ENCODE data around the gene CDH16.
"Not testable (repeated sequence)": the region's sequence is repeated elsewhere in the genome, so short reads cannot be mapped to it uniquely, and the experiment has no call there.

Gene CDH16

DNA sequence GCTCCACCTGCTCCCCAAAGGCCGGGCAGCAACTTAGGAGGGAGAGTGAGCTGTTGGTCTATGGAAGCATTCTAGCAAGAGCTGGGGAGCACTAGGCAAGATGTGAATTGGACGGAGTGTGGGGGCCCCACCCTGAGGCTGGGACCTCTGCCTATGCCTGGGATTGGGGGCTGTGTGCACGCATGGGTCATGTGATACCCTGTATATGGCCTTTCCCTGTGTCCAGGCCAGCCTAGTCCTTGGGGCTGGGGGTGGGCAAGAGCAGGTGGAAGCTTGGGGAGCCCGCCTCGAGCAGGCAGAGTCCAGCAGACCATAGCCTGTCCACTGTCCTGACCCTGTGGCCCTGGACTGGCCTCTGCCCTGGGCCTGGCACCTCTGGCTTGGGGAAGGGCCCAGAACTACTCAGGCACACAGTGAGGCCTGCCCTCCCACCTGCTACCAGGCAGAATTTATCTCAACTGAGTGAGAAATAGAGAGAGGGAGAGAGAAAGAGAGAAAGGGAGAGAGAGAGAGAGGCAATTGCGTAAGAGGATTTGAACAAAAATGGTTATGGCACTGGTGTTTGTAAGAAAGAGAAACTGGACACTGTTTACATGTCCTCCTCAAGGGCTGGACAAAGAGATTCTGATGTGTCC lies 19.3 kb downstream of the CDH16 start:
- Histone ChIP-seq H3K4me1 (ENCODE audit: control insufficient read depth in 1 of 2, insufficient read depth in 2 of 2, low read length in 2 of 2) (peaks cover 20 to 56% of the 10 kb centered on the region in 2 donors), H3K27me3 (ENCODE audit: low read depth, low read length) (no peaks in the 10 kb centered on the region), H3K4me3 (ENCODE audit: low read depth in 1 of 2, low read length in 2 of 2) (peak overlapping the region in 1 of 2 donors; percentile 16), H3K36me3 (ENCODE audit: control insufficient read depth in 1 of 2, insufficient read depth in 2 of 2, low read length in 2 of 2) (no peaks in the 10 kb centered on the region), H3K9me3 (ENCODE audit: control insufficient read depth in 1 of 2, low read length in 2 of 2) (no peaks in the 10 kb centered on the region), H3K27ac (ENCODE audit: low read length) (peak overlapping the region; percentile 85)

DNA sequence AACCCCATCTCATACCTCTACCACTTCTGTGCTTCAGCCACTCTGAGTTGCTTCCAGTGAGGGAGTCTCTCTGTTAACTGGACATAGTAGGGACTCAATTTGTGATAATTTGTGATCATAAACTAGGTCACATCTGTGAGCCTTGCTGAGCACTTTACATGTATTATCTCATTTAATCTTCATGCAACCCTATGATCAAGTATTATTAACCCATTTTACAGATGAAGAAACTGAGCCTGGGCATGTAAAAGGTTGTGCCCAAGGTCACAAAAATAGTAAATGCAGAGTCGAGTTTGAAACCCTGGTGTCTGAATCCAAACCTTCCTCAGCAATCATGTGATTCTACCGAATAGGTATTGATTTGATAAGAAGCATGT lies 19.8 kb downstream of the CDH16 start:
- H3K27ac ChIP-seq (ENCODE audit: low read length) = no peak overlapping the region
- peaks cover 20 to 52% of the 10 kb centered on the region in 2 donors for H3K4me1 ChIP-seq (ENCODE audit: control insufficient read depth in 1 of 2, insufficient read depth in 2 of 2, low read length in 2 of 2)
- H3K4me3 ChIP-seq (ENCODE audit: low read depth in 1 of 2, low read length in 2 of 2) = no peak overlapping the region

DNA sequence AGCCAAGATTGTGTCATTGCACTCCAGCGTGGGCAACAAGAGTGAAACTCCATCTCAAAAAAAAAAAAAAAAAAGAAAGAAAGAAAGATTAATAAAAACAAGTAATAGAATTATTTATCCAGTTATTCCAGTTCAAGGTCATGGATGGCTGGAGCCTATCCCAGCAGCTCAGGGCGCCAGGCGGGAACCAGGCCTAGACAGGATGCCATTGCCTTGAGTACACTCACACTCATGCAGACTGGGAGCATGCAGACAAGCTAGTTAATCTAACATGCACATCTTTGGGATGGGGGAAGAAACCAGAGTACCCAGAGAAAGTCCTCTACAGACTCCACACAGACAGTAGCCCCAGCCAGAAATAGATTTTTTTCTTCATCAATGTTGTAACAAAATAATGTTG lies 20.5 kb downstream of the CDH16 start:
- Histone ChIP-seq H3K27me3 (ENCODE audit: low read depth, low read length) (no peaks in the 10 kb centered on the region), H3K27ac (ENCODE audit: low read length) (no peak overlapping the region), H3K9me3 (ENCODE audit: control insufficient read depth in 1 of 2, low read length in 2 of 2) (no peaks in the 10 kb centered on the region), H3K36me3 (ENCODE audit: control insufficient read depth in 1 of 2, insufficient read depth in 2 of 2, low read length in 2 of 2) (no peaks in the 10 kb centered on the region), H3K4me1 (ENCODE audit: control insufficient read depth in 1 of 2, insufficient read depth in 2 of 2, low read length in 2 of 2) (peaks cover 20 to 45% of the 10 kb centered on the region in 2 donors), H3K4me3 (ENCODE audit: low read depth in 1 of 2, low read length in 2 of 2) (no peak overlapping the region)

More for the DNA sequence above, 19.8 kb downstream of the CDH16 start:
- H3K9me3 ChIP-seq (ENCODE audit: control insufficient read depth in 1 of 2, low read length in 2 of 2) = no peaks in the 10 kb centered on the region
- no peaks in the 10 kb centered on the region for H3K36me3 ChIP-seq (ENCODE audit: control insufficient read depth in 1 of 2, insufficient read depth in 2 of 2, low read length in 2 of 2)
- no peaks in the 10 kb centered on the region for H3K27me3 ChIP-seq (ENCODE audit: low read depth, low read length)

DNA sequence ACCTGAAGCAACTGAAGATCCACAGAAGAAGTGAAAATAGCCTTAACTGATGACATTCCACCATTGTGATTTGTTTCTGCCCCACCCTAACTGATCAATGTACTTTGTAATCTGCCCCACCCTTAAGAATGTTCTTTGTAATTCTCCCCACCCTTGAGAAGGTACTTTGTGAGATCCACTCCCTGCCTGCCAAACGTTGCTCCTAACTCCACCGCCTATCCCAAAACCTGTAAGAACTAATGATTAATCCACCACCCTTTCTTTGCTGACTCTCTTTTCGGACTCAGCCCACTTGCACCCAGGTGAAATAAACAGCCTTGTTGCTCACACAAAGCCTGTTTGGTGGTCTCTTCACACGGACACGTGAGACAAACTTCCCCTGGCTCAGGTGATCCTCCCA lies 22.0 kb downstream of the CDH16 start:
- H3K9me3 ChIP-seq (ENCODE audit: control insufficient read depth in 1 of 2, low read length in 2 of 2); H3K27me3 ChIP-seq (ENCODE audit: low read depth, low read length); H3K36me3 ChIP-seq (ENCODE audit: control insufficient read depth in 1 of 2, insufficient read depth in 2 of 2, low read length in 2 of 2); H3K4me3 ChIP-seq (ENCODE audit: low read depth in 1 of 2, low read length in 2 of 2): not testable (repeated sequence)
- Histone ChIP-seq H3K4me1 (ENCODE audit: control insufficient read depth in 1 of 2, insufficient read depth in 2 of 2, low read length in 2 of 2) (peaks cover 20 to 33% of the 10 kb centered on the region in 2 donors), H3K27ac (ENCODE audit: low read length) (peak overlapping the region; percentile 14)

DNA sequence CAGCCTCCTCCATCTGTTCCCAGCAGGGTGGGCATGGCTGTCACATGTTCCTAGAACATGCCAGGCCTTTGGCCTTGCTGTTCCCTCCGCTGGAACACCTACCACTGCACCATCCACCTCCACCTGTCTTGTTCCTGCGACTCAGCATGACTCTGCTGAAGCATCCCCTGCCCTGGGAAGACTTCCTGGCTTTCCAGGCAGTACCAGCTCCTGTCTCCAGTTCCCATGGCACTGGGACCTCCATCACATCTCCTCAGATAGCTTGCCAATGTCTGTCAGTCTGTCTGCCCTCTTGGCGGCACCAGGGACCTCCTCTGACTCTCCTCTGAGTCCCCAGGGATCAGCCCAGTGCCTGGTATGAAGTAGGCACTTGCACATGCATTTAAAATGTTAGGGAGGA lies 22.7 kb downstream of the CDH16 start:
- no peaks in the 10 kb centered on the region for H3K27me3 ChIP-seq (ENCODE audit: low read depth, low read length)
- no peaks in the 10 kb centered on the region for H3K9me3 ChIP-seq (ENCODE audit: control insufficient read depth in 1 of 2, low read length in 2 of 2)
- H3K27ac ChIP-seq (ENCODE audit: low read length) = peak overlapping the region; percentile 14
- H3K4me3 ChIP-seq (ENCODE audit: low read depth in 1 of 2, low read length in 2 of 2) = no peak overlapping the region
- peaks cover 16 to 26% of the 10 kb centered on the region in 2 donors for H3K4me1 ChIP-seq (ENCODE audit: control insufficient read depth in 1 of 2, insufficient read depth in 2 of 2, low read length in 2 of 2)
- peaks cover 0 to 3% of the 10 kb centered on the region in 2 donors for H3K36me3 ChIP-seq (ENCODE audit: control insufficient read depth in 1 of 2, insufficient read depth in 2 of 2, low read length in 2 of 2)

DNA sequence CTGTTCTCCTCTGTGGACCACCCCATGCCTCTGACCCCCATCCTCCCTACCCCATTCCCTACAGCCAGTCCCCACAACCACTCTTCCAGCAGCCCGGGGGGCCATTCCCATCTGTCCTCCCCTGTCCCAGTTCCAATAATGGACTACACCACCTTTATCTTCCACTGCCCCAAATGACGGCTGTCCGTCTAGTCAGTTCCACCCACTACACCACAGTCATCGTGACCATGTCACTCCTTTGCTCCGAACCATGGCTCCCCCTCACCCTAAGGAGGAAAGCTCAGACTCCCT lies 23.1 kb downstream of the CDH16 start:
- no peaks in the 10 kb centered on the region for H3K9me3 ChIP-seq (ENCODE audit: control insufficient read depth in 1 of 2, low read length in 2 of 2)
- H3K27me3 ChIP-seq (ENCODE audit: low read depth, low read length) = no peaks in the 10 kb centered on the region
- peak overlapping the region; percentile 14 for H3K27ac ChIP-seq (ENCODE audit: low read length)
- peaks cover 12 to 23% of the 10 kb centered on the region in 2 donors for H3K4me1 ChIP-seq (ENCODE audit: control insufficient read depth in 1 of 2, insufficient read depth in 2 of 2, low read length in 2 of 2)
- H3K4me3 ChIP-seq (ENCODE audit: low read depth in 1 of 2, low read length in 2 of 2) = no peak overlapping the region
- peaks cover 0 to 3% of the 10 kb centered on the region in 2 donors for H3K36me3 ChIP-seq (ENCODE audit: control insufficient read depth in 1 of 2, insufficient read depth in 2 of 2, low read length in 2 of 2)

DNA sequence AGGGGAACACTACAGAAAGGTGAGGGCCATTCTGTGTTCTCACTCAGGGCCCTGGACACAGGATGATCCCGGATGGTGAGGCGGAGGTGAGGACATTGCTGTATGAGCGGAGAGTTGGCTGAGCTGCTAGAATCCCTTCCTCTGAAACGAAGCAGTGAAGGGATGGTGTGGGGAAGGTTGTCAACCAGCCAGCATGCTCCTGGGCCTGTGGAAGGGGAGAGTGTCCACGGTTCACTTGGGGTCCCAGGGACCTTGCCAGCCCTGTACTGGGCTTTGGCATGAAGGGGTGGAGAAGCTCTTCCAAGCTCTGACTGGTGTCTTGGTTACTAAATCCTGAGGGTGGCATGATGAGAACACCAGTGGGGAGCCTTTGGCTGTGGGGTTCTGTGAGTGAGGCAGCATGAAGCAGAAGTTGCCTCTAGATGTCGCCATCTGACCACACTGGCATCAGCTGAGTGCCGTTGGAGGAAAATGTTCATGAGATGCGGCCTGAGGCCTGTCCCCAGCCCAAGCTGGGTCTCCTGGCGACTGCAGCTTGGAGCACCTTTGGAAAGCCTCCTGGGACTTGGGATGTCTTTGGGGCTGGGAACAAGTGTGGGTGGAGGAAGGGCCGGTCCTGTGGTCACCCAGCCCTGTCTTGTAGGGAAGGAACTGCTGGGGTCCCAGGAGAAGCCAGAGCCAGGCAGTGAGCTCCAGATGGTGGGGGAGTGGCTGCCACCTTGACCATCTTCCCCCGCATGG lies 23.6 kb downstream of the CDH16 start:
- Histone ChIP-seq H3K36me3 (ENCODE audit: control insufficient read depth in 1 of 2, insufficient read depth in 2 of 2, low read length in 2 of 2) (peaks cover 0 to 3% of the 10 kb centered on the region in 2 donors), H3K4me1 (ENCODE audit: control insufficient read depth in 1 of 2, insufficient read depth in 2 of 2, low read length in 2 of 2) (peaks cover 9 to 19% of the 10 kb centered on the region in 2 donors), H3K4me3 (ENCODE audit: low read depth in 1 of 2, low read length in 2 of 2) (no peak overlapping the region), H3K27ac (ENCODE audit: low read length) (no peak overlapping the region), H3K27me3 (ENCODE audit: low read depth, low read length) (no peaks in the 10 kb centered on the region), H3K9me3 (ENCODE audit: control insufficient read depth in 1 of 2, low read length in 2 of 2) (no peaks in the 10 kb centered on the region)

DNA sequence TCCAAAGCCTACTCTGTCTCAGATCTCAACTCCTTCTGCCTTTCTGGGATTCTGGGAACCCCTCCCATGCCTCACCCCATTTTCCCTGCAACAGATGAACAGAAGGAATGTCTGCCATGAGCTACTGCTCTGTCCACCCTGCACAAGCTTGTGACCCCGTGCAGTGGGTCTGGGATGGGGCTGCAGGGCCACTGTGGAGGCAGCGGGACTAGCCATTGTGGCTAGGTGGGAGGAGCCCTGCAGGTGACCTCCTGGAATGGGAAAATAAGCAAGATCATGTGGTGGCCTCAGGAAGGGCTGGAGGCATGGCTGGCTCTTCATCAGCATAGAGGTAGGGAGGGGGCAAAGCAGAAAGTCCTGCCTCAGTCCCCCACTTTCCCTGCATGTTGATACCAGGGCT lies 24.6 kb downstream of the CDH16 start:
- Histone ChIP-seq H3K27me3 (ENCODE audit: low read depth, low read length) (no peaks in the 10 kb centered on the region), H3K27ac (ENCODE audit: low read length) (no peak overlapping the region), H3K9me3 (ENCODE audit: control insufficient read depth in 1 of 2, low read length in 2 of 2) (no peaks in the 10 kb centered on the region), H3K4me3 (ENCODE audit: low read depth in 1 of 2, low read length in 2 of 2) (no peak overlapping the region), H3K36me3 (ENCODE audit: control insufficient read depth in 1 of 2, insufficient read depth in 2 of 2, low read length in 2 of 2) (peaks cover 0 to 3% of the 10 kb centered on the region in 2 donors), H3K4me1 (ENCODE audit: control insufficient read depth in 1 of 2, insufficient read depth in 2 of 2, low read length in 2 of 2) (peaks cover 0 to 8% of the 10 kb centered on the region in 2 donors)

DNA sequence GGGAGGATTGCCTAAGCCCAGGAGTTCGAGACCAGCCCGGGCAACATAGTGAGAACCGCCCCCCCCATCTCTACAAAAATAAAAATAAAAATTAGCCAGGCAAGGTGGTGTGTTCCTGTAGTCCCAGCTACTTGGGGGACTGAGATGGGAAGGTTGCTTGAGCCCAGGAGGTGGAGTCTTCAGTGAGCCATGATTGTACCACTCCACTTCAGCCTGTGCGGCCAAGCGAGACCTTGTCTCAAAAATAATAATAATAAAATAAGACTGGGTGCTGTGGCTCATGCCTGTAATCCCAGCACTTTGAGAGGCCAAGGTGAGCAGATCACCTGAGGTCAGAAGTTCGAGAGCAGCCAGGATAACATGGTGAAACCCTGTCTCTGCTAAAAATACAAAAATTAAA lies 26.9 kb downstream of the CDH16 start:
- no peaks in the 10 kb centered on the region for H3K4me1 ChIP-seq (ENCODE audit: control insufficient read depth in 1 of 2, insufficient read depth in 2 of 2, low read length in 2 of 2)
- H3K9me3 ChIP-seq (ENCODE audit: control insufficient read depth in 1 of 2, low read length in 2 of 2) = no peaks in the 10 kb centered on the region
- no peak overlapping the region for H3K27ac ChIP-seq (ENCODE audit: low read length)

DNA sequence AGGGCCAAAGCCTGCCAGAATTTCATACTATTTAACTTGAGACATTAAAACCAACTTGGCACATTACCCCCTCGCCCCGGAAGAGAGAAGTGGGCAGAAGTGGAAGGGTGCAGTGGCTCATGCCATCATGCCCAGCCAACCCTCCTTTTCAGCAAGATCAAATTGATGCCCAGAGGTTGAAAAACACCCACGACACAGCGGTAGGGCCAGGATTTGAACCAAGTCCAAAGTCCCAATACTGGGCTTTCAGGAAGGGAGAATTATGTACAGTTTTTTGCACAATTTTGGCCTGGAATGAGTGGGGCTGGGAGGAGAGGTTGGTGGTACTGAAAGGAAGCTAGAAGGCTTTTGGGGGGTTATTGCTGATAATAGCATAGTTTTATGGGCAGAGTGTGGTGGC lies 27.3 kb downstream of the CDH16 start:
- Histone ChIP-seq H3K27me3 (ENCODE audit: low read depth, low read length) (no peaks in the 10 kb centered on the region), H3K9me3 (ENCODE audit: control insufficient read depth in 1 of 2, low read length in 2 of 2) (no peaks in the 10 kb centered on the region), H3K4me1 (ENCODE audit: control insufficient read depth in 1 of 2, insufficient read depth in 2 of 2, low read length in 2 of 2) (no peaks in the 10 kb centered on the region), H3K36me3 (ENCODE audit: control insufficient read depth in 1 of 2, insufficient read depth in 2 of 2, low read length in 2 of 2) (peaks cover 0 to 3% of the 10 kb centered on the region in 2 donors), H3K27ac (ENCODE audit: low read length) (no peak overlapping the region), H3K4me3 (ENCODE audit: low read depth in 1 of 2, low read length in 2 of 2) (no peak overlapping the region)

More for the DNA sequence above, 26.9 kb downstream of the CDH16 start:
- H3K27me3 ChIP-seq (ENCODE audit: low read depth, low read length) = no peaks in the 10 kb centered on the region
- no peak overlapping the region for H3K4me3 ChIP-seq (ENCODE audit: low read depth in 1 of 2, low read length in 2 of 2)
- peaks cover 0 to 3% of the 10 kb centered on the region in 2 donors for H3K36me3 ChIP-seq (ENCODE audit: control insufficient read depth in 1 of 2, insufficient read depth in 2 of 2, low read length in 2 of 2)

DNA sequence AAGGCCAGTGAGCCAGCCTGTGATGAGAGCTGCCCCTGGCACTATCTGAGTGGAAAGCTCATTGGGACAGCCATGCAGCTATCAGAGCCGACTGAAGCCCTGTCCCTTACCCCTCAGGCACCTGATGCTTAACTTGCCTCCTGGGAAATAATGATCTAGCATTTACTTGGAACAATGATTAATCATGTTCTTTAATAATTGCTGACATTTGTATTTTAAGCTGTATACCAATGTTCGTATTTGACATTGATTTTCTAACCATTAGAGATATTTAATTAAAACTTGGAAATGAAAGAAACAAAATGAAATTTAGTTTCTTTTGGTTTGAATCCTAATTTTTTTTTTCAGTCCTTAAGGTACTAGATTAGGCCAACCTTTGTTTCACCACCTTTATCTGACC lies 27.9 kb downstream of the CDH16 start:
- Histone ChIP-seq H3K36me3 (ENCODE audit: control insufficient read depth in 1 of 2, insufficient read depth in 2 of 2, low read length in 2 of 2) (peaks cover 0 to 4% of the 10 kb centered on the region in 2 donors), H3K9me3 (ENCODE audit: control insufficient read depth in 1 of 2, low read length in 2 of 2) (no peaks in the 10 kb centered on the region), H3K27ac (ENCODE audit: low read length) (no peak overlapping the region), H3K27me3 (ENCODE audit: low read depth, low read length) (no peaks in the 10 kb centered on the region), H3K4me3 (ENCODE audit: low read depth in 1 of 2, low read length in 2 of 2) (no peak overlapping the region), H3K4me1 (ENCODE audit: control insufficient read depth in 1 of 2, insufficient read depth in 2 of 2, low read length in 2 of 2) (no peaks in the 10 kb centered on the region)

DNA sequence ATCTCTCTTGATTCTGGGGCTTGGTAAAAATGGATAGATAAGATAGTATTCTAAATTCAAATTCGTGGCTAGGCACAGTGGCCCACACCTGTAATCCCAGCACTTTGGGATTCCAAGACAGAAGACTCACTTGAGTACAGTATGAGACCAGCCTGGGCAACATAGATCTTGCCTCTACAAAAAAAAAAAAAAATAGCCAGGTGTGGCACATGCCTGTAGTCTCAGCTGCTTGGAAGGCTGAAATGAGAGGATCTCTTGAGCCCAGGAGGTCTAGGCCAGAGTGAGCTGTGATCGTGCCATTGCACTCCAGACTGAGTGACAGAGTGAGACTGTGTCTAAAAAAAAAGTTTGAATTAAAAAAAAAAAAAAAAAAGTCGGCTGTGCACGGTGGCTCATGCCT lies 29.1 kb downstream of the CDH16 start:
- H3K27me3 ChIP-seq (ENCODE audit: low read depth, low read length) = no peaks in the 10 kb centered on the region
- no peak overlapping the region for H3K27ac ChIP-seq (ENCODE audit: low read length)
- peaks cover 0 to 16% of the 10 kb centered on the region in 2 donors for H3K36me3 ChIP-seq (ENCODE audit: control insufficient read depth in 1 of 2, insufficient read depth in 2 of 2, low read length in 2 of 2)
- H3K4me1 ChIP-seq (ENCODE audit: control insufficient read depth in 1 of 2, insufficient read depth in 2 of 2, low read length in 2 of 2) = no peaks in the 10 kb centered on the region
- no peak overlapping the region for H3K4me3 ChIP-seq (ENCODE audit: low read depth in 1 of 2, low read length in 2 of 2)
- H3K9me3 ChIP-seq (ENCODE audit: control insufficient read depth in 1 of 2, low read length in 2 of 2) = no peaks in the 10 kb centered on the region

All from muscle layer of duodenum (tissue), 2 donors.